Left colon (tissue), 2 donors: ENCODE results near the gene DCHS2. TPM values are rescaled to one million over a fixed set of nuclear protein-coding genes. Genes with fewer than 3 reads are reported as not detected.

Experiments used
- ATAC-seq: fragments of 200-7000 bp; cut with Tn5 transposase; one replicate; pipeline ENCODE4 v1.9.1; 2020; ENCODE audit warnings: mild to moderate bottlenecking, moderate library complexity
- DNase-seq, 2 donors: peaks; one replicate each; pipeline ENCODE4 v3.0.0-alpha.2; 2020
- intact Hi-C, 2 donors: fragments of 100-400 bp; cut with DNase I in 1 of 2; cut with micrococcal nuclease in 1 of 2; formaldehyde crosslinking; loops; one replicate each; pipeline versions ENCODE4 v1.11.2 to v1.14.0; 2022; cut with DNase I, micrococcal nuclease
- total RNA-seq, 2 donors: library from RNA; stranded (reverse); fragmentation: NEBNext Ultra II Directional; extraction: Animal tissue kit (Norgen Biotek cat#: 25700); gene quantifications; one replicate each; pipeline ENCODE4 v1.2.1, GENCODE V29; 2021
- donor health status: DM: no; HTN: no; CAD: no.
- donor health status: DM: yes; HTN: yes; CAD: no.

Gene DCHS2
- total RNA-seq, 2 donors from 2014 or later, result 0.43 to 1.5 TPM

- intact Hi-C loops, result no loop called here
- no peak for DNase-seq
- no peak for ATAC-seq
Measured at GRCh38 chr4:154462081-154462810, 29.4 kb downstream of the DCHS2 start.

- no peak for DNase-seq
- intact Hi-C loops, result no loop called here
- ATAC-seq, result no peak
Measured at GRCh38 chr4:154457471-154457870, 34.1 kb downstream of the DCHS2 start.

- intact Hi-C loops, result no loop called here
- ATAC-seq (no peak), DNase-seq (no peak)
Measured at GRCh38 chr4:154456889-154457288, 34.7 kb downstream of the DCHS2 start.

- intact Hi-C loops, result no loop called here
- ATAC-seq (no peak), DNase-seq (no peak)
Measured at GRCh38 chr4:154456240-154456639, 35.4 kb downstream of the DCHS2 start.

GRCh38 chr4:154455111-154455510 lies 36.5 kb downstream of the DCHS2 start:
- intact Hi-C loops, result no loop called here
- DNase-seq (no peak), ATAC-seq (no peak)

GRCh38 chr4:154454710-154455109 lies 36.9 kb downstream of the DCHS2 start:
- ATAC-seq, result no peak
- no peak for DNase-seq
- intact Hi-C loops, result no loop called here

- intact Hi-C loops, result no loop called here
- DNase-seq (no peak), ATAC-seq (no peak)
Measured at GRCh38 chr4:154452798-154453346, 38.7 kb downstream of the DCHS2 start.

- ATAC-seq, result no peak
- intact Hi-C loops, result no loop called here
- DNase-seq, result no peak
Measured at GRCh38 chr4:154450966-154451365, 40.6 kb downstream of the DCHS2 start.

GRCh38 chr4:154444958-154445357 lies 46.6 kb downstream of the DCHS2 start:
- intact Hi-C loops, result no loop called here
- no peak for ATAC-seq
- no peak for DNase-seq

- ATAC-seq, result no peak
- intact Hi-C loops, result no loop called here
- no peak for DNase-seq
Measured at GRCh38 chr4:154441982-154442381, 49.6 kb downstream of the DCHS2 start.

GRCh38 chr4:154441124-154441523 lies 50.5 kb downstream of the DCHS2 start:
- DNase-seq (no peak), ATAC-seq (no peak)
- intact Hi-C loops, result no loop called here

GRCh38 chr4:154439224-154439623 lies 52.4 kb downstream of the DCHS2 start:
- DNase-seq (no peak), ATAC-seq (no peak)
- intact Hi-C loops, result no loop called here

- DNase-seq (no peak), ATAC-seq (no peak)
- intact Hi-C loops, result no loop called here
Measured at GRCh38 chr4:154435895-154436294, 55.7 kb downstream of the DCHS2 start.

- intact Hi-C loops, result no loop called here
- DNase-seq, result no peak
- no peak for ATAC-seq
Measured at GRCh38 chr4:154433543-154433942, 58.1 kb downstream of the DCHS2 start.

- intact Hi-C loops, result no loop called here
Measured at GRCh38 chr4:154429176-154429575, 62.4 kb downstream of the DCHS2 start.

GRCh38 chr4:154427149-154427548 lies 64.5 kb downstream of the DCHS2 start:
- no peak for DNase-seq
- no peak for ATAC-seq
- intact Hi-C loops, result no loop called here

More at GRCh38 chr4:154429176-154429575, 62.4 kb downstream of the DCHS2 start:
- DNase-seq, result no peak
- ATAC-seq, result no peak

- ATAC-seq (no peak), DNase-seq (no peak)
Measured at GRCh38 chr4:154425514-154425913, 66.1 kb downstream of the DCHS2 start.

GRCh38 chr4:154424810-154425484 lies 66.7 kb downstream of the DCHS2 start:
- no peak for DNase-seq
- intact Hi-C loops, result no loop called here
- no peak for ATAC-seq

More at GRCh38 chr4:154425514-154425913, 66.1 kb downstream of the DCHS2 start:
- intact Hi-C loops, result no loop called here

- DNase-seq (no peak), ATAC-seq (no peak)
- intact Hi-C loops, result no loop called here
Measured at GRCh38 chr4:154422152-154422551, 69.4 kb downstream of the DCHS2 start.

GRCh38 chr4:154421618-154422017 lies 70.0 kb downstream of the DCHS2 start:
- intact Hi-C loops, result no loop called here
- DNase-seq (no peak), ATAC-seq (no peak)

- intact Hi-C loops, result no loop called here
- no peak for ATAC-seq
- DNase-seq, result no peak
Measured at GRCh38 chr4:154417373-154417673, 74.3 kb downstream of the DCHS2 start.
